Measurements from ENCODE around the gene FOXJ3. TPM values are rescaled to one million over a fixed set of nuclear protein-coding genes. Genes with fewer than 3 reads are reported as not detected.

FOXJ3 gene
- total and polyA plus RNA-seq, 2 of the 13 experiments (the other 11 are each of a cell fraction or from before 2014, with no cell fraction given): 16.6 to 48.5 TPM

- TF ChIP-seq ZNF556 (CRISPR knock-in tag; IDR thresholded peaks at IDR 0.05; ENCODE audit: borderline replicate concordance): no peak
- no peak for TF ChIP-seq HIC2 (CRISPR knock-in tag; IDR thresholded peaks at IDR 0.05; ENCODE audit: low read depth)
- 0 out of 2 replicates have a peak, but pooled peaks have one; percentile 35 for TF ChIP-seq FOXC1 (CRISPR knock-in tag; IDR thresholded peaks at IDR 0.05; ENCODE audit: borderline replicate concordance)
- peak; percentile 80; the same call in 1 of the 2 replicates for TF ChIP-seq UBTF (CRISPR knock-in tag; IDR thresholded peaks at IDR 0.05)
- TF ChIP-seq POLR2AphosphoS5 (IDR thresholded peaks at IDR 0.05; ENCODE audit: low read depth, low read length): no peak
- TF ChIP-seq NFIC (IDR thresholded peaks at IDR 0.05; ENCODE audit: low read length): no peak
- TF ChIP-seq, protein P1, sequence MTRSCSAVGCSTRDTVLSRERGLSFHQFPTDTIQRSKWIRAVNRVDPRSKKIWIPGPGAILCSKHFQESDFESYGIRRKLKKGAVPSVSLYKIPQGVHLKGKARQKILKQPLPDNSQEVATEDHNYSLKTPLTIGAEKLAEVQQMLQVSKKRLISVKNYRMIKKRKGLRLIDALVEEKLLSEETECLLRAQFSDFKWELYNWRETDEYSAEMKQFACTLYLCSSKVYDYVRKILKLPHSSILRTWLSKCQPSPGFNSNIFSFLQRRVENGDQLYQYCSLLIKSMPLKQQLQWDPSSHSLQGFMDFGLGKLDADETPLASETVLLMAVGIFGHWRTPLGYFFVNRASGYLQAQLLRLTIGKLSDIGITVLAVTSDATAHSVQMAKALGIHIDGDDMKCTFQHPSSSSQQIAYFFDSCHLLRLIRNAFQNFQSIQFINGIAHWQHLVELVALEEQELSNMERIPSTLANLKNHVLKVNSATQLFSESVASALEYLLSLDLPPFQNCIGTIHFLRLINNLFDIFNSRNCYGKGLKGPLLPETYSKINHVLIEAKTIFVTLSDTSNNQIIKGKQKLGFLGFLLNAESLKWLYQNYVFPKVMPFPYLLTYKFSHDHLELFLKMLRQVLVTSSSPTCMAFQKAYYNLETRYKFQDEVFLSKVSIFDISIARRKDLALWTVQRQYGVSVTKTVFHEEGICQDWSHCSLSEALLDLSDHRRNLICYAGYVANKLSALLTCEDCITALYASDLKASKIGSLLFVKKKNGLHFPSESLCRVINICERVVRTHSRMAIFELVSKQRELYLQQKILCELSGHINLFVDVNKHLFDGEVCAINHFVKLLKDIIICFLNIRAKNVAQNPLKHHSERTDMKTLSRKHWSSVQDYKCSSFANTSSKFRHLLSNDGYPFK (CRISPR knock-in tag; IDR thresholded peaks at IDR 0.05; ENCODE audit: borderline replicate concordance): no peak
- no peak for TF ChIP-seq ZNF816 (CRISPR knock-in tag; IDR thresholded peaks at IDR 0.05; ENCODE audit: borderline replicate concordance)
- no peak for TF ChIP-seq ZNF737 (CRISPR knock-in tag; IDR thresholded peaks at IDR 0.05; ENCODE audit: borderline replicate concordance)
- TF ChIP-seq ESRRA (CRISPR knock-in tag; IDR thresholded peaks at IDR 0.05; ENCODE audit: low read depth): no peak
- TF ChIP-seq HIVEP1 (CRISPR knock-in tag; IDR thresholded peaks at IDR 0.05): no peak
- no peak for TF ChIP-seq ZNF75D (CRISPR knock-in tag; IDR thresholded peaks at IDR 0.05; ENCODE audit: borderline replicate concordance)
- no peak for TF ChIP-seq ZNF589 (CRISPR knock-in tag; conservative IDR thresholded peaks at IDR 0.05)
- peak; percentile 66 for TF ChIP-seq ZFX (CRISPR knock-in tag; IDR thresholded peaks at IDR 0.05; ENCODE audit: low read depth)
- no peak for TF ChIP-seq ZC3H13 (CRISPR knock-in tag; IDR thresholded peaks at IDR 0.05)
- TF ChIP-seq, protein P2, sequence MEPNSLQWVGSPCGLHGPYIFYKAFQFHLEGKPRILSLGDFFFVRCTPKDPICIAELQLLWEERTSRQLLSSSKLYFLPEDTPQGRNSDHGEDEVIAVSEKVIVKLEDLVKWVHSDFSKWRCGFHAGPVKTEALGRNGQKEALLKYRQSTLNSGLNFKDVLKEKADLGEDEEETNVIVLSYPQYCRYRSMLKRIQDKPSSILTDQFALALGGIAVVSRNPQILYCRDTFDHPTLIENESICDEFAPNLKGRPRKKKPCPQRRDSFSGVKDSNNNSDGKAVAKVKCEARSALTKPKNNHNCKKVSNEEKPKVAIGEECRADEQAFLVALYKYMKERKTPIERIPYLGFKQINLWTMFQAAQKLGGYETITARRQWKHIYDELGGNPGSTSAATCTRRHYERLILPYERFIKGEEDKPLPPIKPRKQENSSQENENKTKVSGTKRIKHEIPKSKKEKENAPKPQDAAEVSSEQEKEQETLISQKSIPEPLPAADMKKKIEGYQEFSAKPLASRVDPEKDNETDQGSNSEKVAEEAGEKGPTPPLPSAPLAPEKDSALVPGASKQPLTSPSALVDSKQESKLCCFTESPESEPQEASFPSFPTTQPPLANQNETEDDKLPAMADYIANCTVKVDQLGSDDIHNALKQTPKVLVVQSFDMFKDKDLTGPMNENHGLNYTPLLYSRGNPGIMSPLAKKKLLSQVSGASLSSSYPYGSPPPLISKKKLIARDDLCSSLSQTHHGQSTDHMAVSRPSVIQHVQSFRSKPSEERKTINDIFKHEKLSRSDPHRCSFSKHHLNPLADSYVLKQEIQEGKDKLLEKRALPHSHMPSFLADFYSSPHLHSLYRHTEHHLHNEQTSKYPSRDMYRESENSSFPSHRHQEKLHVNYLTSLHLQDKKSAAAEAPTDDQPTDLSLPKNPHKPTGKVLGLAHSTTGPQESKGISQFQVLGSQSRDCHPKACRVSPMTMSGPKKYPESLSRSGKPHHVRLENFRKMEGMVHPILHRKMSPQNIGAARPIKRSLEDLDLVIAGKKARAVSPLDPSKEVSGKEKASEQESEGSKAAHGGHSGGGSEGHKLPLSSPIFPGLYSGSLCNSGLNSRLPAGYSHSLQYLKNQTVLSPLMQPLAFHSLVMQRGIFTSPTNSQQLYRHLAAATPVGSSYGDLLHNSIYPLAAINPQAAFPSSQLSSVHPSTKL (CRISPR knock-in tag; IDR thresholded peaks at IDR 0.05): 0 out of 2 replicates have a peak, but pooled peaks have one; percentile 15
- TF ChIP-seq ZNF777 (CRISPR knock-in tag; IDR thresholded peaks at IDR 0.05): peak; percentile 68
- TF ChIP-seq ZC3H4 (CRISPR knock-in tag; IDR thresholded peaks at IDR 0.05; ENCODE audit: borderline replicate concordance): no peak
- no peak for TF ChIP-seq MLLT10 (CRISPR knock-in tag; IDR thresholded peaks at IDR 0.05)
These were observed 45.7 kb upstream of the FOXJ3 start, which contains the start of gene RIMKLA (continued) for GRCh38 chr1:42380586-42381279.
